WTC11 (cell line): ENCODE measurements around the gene OR4N5. TPM values are rescaled to one million over a fixed set of nuclear protein-coding genes. Genes with fewer than 3 reads are reported as not detected.

Experiments
- ATAC-seq: fragments of 200-7000 bp; cut with Tn5 transposase; 2 replicates; pipeline ENCODE4 v1.10.0; 2021; ENCODE audit warnings: mild to moderate bottlenecking, moderate library complexity
- CTCF ChIA-PET: fragments of 300-600 bp; sonication (Branson Sonifier 250); formaldehyde crosslinking; loops from one replicate; lab custom pipeline; 2021; ENCODE audit warnings: antibody characterized with exemption; lab: Charles Lee
- POLR2A ChIA-PET: fragments of 350-600 bp; sonication (Branson Sonifier 250); formaldehyde crosslinking; loops from one replicate; lab custom pipeline; 2021; ENCODE audit warnings: antibody characterized with exemption; lab: Charles Lee
- DNase-seq: peaks from one replicate; pipeline ENCODE4 v3.0.0; 2021; ENCODE audit warnings: low spot score
- H3K27ac Mint-ChIP-seq: 2 replicates; pipeline ENCODE4 v1.8.0; 2021; ENCODE audit warnings: mixed read lengths
- H3K27me3 Mint-ChIP-seq: 2 replicates; pipeline ENCODE4 v1.8.0; 2021; ENCODE audit warnings: low read depth, mild to moderate bottlenecking, moderate library complexity, mixed read lengths
- H3K36me3 Mint-ChIP-seq: 2 replicates; pipeline ENCODE4 v1.8.0; 2021; ENCODE audit warnings: mixed read lengths
- H3K4me1 Mint-ChIP-seq: 2 replicates; pipeline ENCODE4 v1.8.0; 2022; ENCODE audit warnings: mixed read lengths
- H3K4me3 Mint-ChIP-seq: 2 replicates; pipeline ENCODE4 v1.8.0; 2021; ENCODE audit warnings: mild to moderate bottlenecking, moderate library complexity, mixed read lengths
- H3K9me3 Mint-ChIP-seq: 2 replicates; pipeline ENCODE4 v1.8.0; 2021; ENCODE audit warnings: mixed read lengths
- E2F4 ChIP-seq: sonication (generic); formaldehyde crosslinking; IDR thresholded peaks from 2 replicates; pipeline ENCODE4 v1.8.1; 2022; ENCODE audit warnings: low read depth, mild to moderate bottlenecking, moderate library complexity, missing genetic modification reagents, borderline replicate concordance
- ELF4 ChIP-seq: sonication (generic); formaldehyde crosslinking; IDR thresholded peaks from 2 replicates; pipeline ENCODE4 v1.8.1; 2022; ENCODE audit warnings: low read depth, mild to moderate bottlenecking, moderate library complexity, missing genetic modification reagents
- EMX1 ChIP-seq: fragments of 250-450 bp; sonication (Bioruptor Pico); IDR thresholded peaks from 2 replicates; pipeline ENCODE4 v1.8.0; 2021; ENCODE audit warnings: mild to moderate bottlenecking
- ESRRA ChIP-seq: sonication (generic); formaldehyde crosslinking; IDR thresholded peaks from 2 replicates; pipeline ENCODE4 v1.8.1; 2022; ENCODE audit warnings: mild to moderate bottlenecking, missing genetic modification reagents, borderline replicate concordance
- FOXK1 ChIP-seq: sonication (generic); formaldehyde crosslinking; IDR thresholded peaks from 2 replicates; pipeline ENCODE4 v1.8.0; 2022; ENCODE audit warnings: mild to moderate bottlenecking, moderate library complexity, missing genetic modification reagents
- HMGA2 ChIP-seq: fragments of 250-450 bp; sonication (Bioruptor Pico); IDR thresholded peaks from 2 replicates; pipeline ENCODE4 v1.4.0; 2021; ENCODE audit warnings: mild to moderate bottlenecking, moderate library complexity
- NR2C2 ChIP-seq: sonication (generic); formaldehyde crosslinking; IDR thresholded peaks from 2 replicates; pipeline ENCODE4 v1.8.0; 2022; ENCODE audit warnings: mild to moderate bottlenecking, missing genetic modification reagents
- RORB ChIP-seq: fragments of 250-450 bp; sonication (Bioruptor Pico); IDR thresholded peaks from 2 replicates; pipeline ENCODE4 v1.9.0; 2021; ENCODE audit warnings: mild to moderate bottlenecking
- STAT6 ChIP-seq: sonication (generic); formaldehyde crosslinking; conservative IDR thresholded peaks from 2 replicates; pipeline ENCODE4 v1.8.1; 2023; ENCODE audit warnings: mild to moderate bottlenecking, low read depth, missing genetic modification reagents, moderate library complexity
- TCF7 ChIP-seq: sonication (generic); formaldehyde crosslinking; IDR thresholded peaks from 2 replicates; pipeline ENCODE4 v1.8.0; 2022; ENCODE audit warnings: mild to moderate bottlenecking, low read depth, missing genetic modification reagents, moderate library complexity
- TEAD4 ChIP-seq: sonication (generic); formaldehyde crosslinking; IDR thresholded peaks from 2 replicates; pipeline ENCODE4 v1.8.0; 2022; ENCODE audit warnings: mild to moderate bottlenecking, missing genetic modification reagents
- TP53 ChIP-seq: sonication (generic); formaldehyde crosslinking; IDR thresholded peaks from 2 replicates; pipeline ENCODE4 v1.8.1; 2023; ENCODE audit warnings: mild to moderate bottlenecking, missing genetic modification reagents
- ZBTB21 ChIP-seq: sonication (generic); formaldehyde crosslinking; IDR thresholded peaks from 2 replicates; pipeline ENCODE4 v1.8.1; 2023; ENCODE audit warnings: mild to moderate bottlenecking, missing genetic modification reagents, borderline replicate concordance
- ZNF263 ChIP-seq: sonication (generic); formaldehyde crosslinking; IDR thresholded peaks from 2 replicates; pipeline ENCODE4 v1.8.1; 2022; ENCODE audit warnings: low read depth, mild to moderate bottlenecking, moderate library complexity, missing genetic modification reagents
- ZNF396 ChIP-seq: fragments of 250-450 bp; sonication (Bioruptor Pico); IDR thresholded peaks from 2 replicates; pipeline ENCODE4 v1.8.0; 2021; ENCODE audit warnings: mild to moderate bottlenecking, moderate library complexity, borderline replicate concordance
- ZNF671 ChIP-seq: fragments of 250-450 bp; sonication (Bioruptor Pico); IDR thresholded peaks from 2 replicates; pipeline ENCODE4 v1.8.0; 2021; ENCODE audit warnings: mild to moderate bottlenecking
- total RNA-seq: library from RNA; stranded (reverse); gene quantifications from 3 replicates; pipeline ENCODE4 v1.2.3, GENCODE V29; 2021
- TF ChIP-seq, protein P1 (sequence below): fragments of 250-450 bp; sonication (Bioruptor Pico); IDR thresholded peaks from 2 replicates; pipeline ENCODE4 v1.9.0; 2021; ENCODE audit warnings: moderate library complexity, mild to moderate bottlenecking, inconsistent platforms, borderline replicate concordance
- TF ChIP-seq, protein P2 (sequence below): sonication (generic); formaldehyde crosslinking; IDR thresholded peaks from 2 replicates; pipeline ENCODE4 v1.8.1; 2023; ENCODE audit warnings: mild to moderate bottlenecking, missing genetic modification reagents
- TF ChIP-seq, protein P3 (sequence below): sonication (generic); formaldehyde crosslinking; IDR thresholded peaks from 2 replicates; pipeline ENCODE4 v1.8.0; 2022; ENCODE audit warnings: mild to moderate bottlenecking, missing genetic modification reagents
- TF ChIP-seq, protein P4 (sequence below): fragments of 250-450 bp; sonication (Bioruptor Pico); IDR thresholded peaks from 2 replicates; pipeline ENCODE4 v2.1.2; 2022; ENCODE audit warnings: mild to moderate bottlenecking, moderate library complexity

The OR4N5 gene
- total RNA-seq, 1 experiment from 2014 or later, result not detected

DNA sequence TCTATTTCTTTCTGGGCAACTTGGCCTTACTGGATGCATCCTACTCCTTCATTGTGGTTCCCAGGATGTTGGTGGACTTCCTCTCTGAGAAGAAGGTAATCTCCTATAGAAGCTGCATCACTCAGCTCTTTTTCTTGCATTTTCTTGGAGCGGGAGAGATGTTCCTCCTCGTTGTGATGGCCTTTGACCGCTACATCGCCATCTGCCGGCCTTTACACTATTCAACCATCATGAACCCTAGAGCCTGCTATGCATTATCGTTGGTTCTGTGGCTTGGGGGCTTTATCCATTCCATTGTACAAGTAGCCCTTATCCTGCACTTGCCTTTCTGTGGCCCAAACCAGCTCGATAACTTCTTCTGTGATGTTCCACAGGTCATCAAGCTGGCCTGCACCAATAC lies 5.3 kb downstream of the OR4N5 start:
- ATAC-seq, result no peak
- no peak overlapping the region for H3K4me3 Mint-ChIP-seq
- H3K4me1 Mint-ChIP-seq, result no peaks in the 10 kb centered on the region
- TF ChIP-seq TCF7 (CRISPR knock-in tag), result no peak
- TF ChIP-seq ESRRA (CRISPR knock-in tag), result no peak
- no peak for TF ChIP-seq ZNF671 (CRISPR knock-in tag)
- TF ChIP-seq FOXK1, result no peak
- TF ChIP-seq, protein P1, sequence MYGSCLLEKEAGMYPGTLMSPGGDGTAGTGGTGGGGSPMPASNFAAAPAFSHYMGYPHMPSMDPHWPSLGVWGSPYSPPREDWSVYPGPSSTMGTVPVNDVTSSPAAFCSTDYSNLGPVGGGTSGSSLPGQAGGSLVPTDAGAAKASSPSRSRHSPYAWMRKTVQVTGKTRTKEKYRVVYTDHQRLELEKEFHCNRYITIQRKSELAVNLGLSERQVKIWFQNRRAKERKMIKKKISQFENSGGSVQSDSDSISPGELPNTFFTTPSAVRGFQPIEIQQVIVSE (CRISPR knock-in tag), result no peak
- TF ChIP-seq ELF4, result no peak
- TF ChIP-seq, protein P2, sequence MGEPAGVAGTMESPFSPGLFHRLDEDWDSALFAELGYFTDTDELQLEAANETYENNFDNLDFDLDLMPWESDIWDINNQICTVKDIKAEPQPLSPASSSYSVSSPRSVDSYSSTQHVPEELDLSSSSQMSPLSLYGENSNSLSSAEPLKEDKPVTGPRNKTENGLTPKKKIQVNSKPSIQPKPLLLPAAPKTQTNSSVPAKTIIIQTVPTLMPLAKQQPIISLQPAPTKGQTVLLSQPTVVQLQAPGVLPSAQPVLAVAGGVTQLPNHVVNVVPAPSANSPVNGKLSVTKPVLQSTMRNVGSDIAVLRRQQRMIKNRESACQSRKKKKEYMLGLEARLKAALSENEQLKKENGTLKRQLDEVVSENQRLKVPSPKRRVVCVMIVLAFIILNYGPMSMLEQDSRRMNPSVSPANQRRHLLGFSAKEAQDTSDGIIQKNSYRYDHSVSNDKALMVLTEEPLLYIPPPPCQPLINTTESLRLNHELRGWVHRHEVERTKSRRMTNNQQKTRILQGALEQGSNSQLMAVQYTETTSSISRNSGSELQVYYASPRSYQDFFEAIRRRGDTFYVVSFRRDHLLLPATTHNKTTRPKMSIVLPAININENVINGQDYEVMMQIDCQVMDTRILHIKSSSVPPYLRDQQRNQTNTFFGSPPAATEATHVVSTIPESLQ (CRISPR knock-in tag), result no peak
- TF ChIP-seq ZNF396 (CRISPR knock-in tag), result no peak
- TF ChIP-seq EMX1 (CRISPR knock-in tag), result no peak
- TF ChIP-seq, protein P3, sequence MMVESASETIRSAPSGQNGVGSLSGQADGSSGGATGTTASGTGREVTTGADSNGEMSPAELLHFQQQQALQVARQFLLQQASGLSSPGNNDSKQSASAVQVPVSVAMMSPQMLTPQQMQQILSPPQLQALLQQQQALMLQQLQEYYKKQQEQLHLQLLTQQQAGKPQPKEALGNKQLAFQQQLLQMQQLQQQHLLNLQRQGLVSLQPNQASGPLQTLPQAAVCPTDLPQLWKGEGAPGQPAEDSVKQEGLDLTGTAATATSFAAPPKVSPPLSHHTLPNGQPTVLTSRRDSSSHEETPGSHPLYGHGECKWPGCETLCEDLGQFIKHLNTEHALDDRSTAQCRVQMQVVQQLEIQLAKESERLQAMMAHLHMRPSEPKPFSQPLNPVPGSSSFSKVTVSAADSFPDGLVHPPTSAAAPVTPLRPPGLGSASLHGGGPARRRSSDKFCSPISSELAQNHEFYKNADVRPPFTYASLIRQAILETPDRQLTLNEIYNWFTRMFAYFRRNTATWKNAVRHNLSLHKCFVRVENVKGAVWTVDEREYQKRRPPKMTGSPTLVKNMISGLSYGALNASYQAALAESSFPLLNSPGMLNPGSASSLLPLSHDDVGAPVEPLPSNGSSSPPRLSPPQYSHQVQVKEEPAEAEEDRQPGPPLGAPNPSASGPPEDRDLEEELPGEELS (CRISPR knock-in tag), result no peak
- TF ChIP-seq, protein P4, sequence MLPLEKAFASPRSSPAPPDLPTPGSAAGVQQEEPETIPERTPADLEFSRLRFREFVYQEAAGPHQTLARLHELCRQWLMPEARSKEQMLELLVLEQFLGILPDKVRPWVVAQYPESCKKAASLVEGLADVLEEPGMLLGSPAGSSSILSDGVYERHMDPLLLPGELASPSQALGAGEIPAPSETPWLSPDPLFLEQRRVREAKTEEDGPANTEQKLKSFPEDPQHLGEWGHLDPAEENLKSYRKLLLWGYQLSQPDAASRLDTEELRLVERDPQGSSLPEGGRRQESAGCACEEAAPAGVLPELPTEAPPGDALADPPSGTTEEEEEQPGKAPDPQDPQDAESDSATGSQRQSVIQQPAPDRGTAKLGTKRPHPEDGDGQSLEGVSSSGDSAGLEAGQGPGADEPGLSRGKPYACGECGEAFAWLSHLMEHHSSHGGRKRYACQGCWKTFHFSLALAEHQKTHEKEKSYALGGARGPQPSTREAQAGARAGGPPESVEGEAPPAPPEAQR, result no peak
- H3K36me3 Mint-ChIP-seq, result peaks cover 47% of the 10 kb centered on the region
- CTCF ChIA-PET, result no interaction called here
- H3K27me3 Mint-ChIP-seq, result no peaks in the 10 kb centered on the region
- POLR2A ChIA-PET, result no interaction called here
- DNase-seq, result no peak
- H3K27ac Mint-ChIP-seq, result no peak overlapping the region
- H3K9me3 Mint-ChIP-seq, result peaks cover 84% of the 10 kb centered on the region

- Mint-ChIP-seq H3K4me1 (no peaks in the 10 kb centered on the region), H3K9me3 (peaks cover 85% of the 10 kb centered on the region), H3K27ac (no peak overlapping the region), H3K36me3 (peaks cover 53% of the 10 kb centered on the region), H3K27me3 (no peaks in the 10 kb centered on the region), H3K4me3 (no peak overlapping the region)
- DNase-seq (no peak), ATAC-seq (no peak)
- CTCF ChIA-PET, result no interaction called here
- POLR2A ChIA-PET, result no interaction called here
- TF ChIP-seq STAT6 (CRISPR knock-in tag), result no peak
- TF ChIP-seq ZNF263 (CRISPR knock-in tag), result no peak
- TF ChIP-seq FOXK1, result no peak
- TF ChIP-seq NR2C2 (CRISPR knock-in tag), result no peak
- TF ChIP-seq ZBTB21, result no peak
- TF ChIP-seq TP53, result no peak
- TF ChIP-seq TEAD4 (CRISPR knock-in tag), result no peak
- no peak for TF ChIP-seq E2F4
- no peak for TF ChIP-seq HMGA2 (CRISPR knock-in tag)
- TF ChIP-seq, protein P2 (CRISPR knock-in tag), result no peak
- no peak for TF ChIP-seq RORB
- TF ChIP-seq ESRRA (CRISPR knock-in tag), result no peak
- TF ChIP-seq, protein P4, result no peak
Measured at GRCh38 chr14:20144820-20145219, 6.2 kb downstream of the OR4N5 start.
